ENCODE data around the gene METTL27. TPM values are rescaled to one million over a fixed set of nuclear protein-coding genes. Genes with fewer than 3 reads are reported as not detected.
A peak's percentile ranks its signal among the peaks of the same experiment; 100 is the strongest.

Gene METTL27
- total RNA-seq, 4 donors from 2014 or later, result 1.5 to 9.3 (median 2.8) TPM; not detected in 1

GRCh38 chr7:73872056-73872908 lies 30.0 kb upstream of the METTL27 start:
- intact Hi-C loops (cut with DNase I; ENCODE audit: low total_unique reads), result no loop called here
- H3K27me3 ChIP-seq, result no peaks in the 10 kb centered on the region
- no peak for TF ChIP-seq POLR2A (IDR thresholded peaks at IDR 0.05)
- TF ChIP-seq CTCF (IDR thresholded peaks at IDR 0.05), result no peak
- no peaks in the 10 kb centered on the region for H3K36me3 ChIP-seq
- H3K4me3 ChIP-seq, result no peak overlapping the region
- H3K4me1 ChIP-seq, result no peaks in the 10 kb centered on the region
- H3K9me3 ChIP-seq, result no peaks in the 10 kb centered on the region
- no peak for DNase-seq
- no peak overlapping the region for H3K27ac ChIP-seq

- H3K9me3 ChIP-seq, result no peaks in the 10 kb centered on the region
- no peak overlapping the region for H3K4me3 ChIP-seq
- TF ChIP-seq CTCF (IDR thresholded peaks at IDR 0.05) (no peak), POLR2A (IDR thresholded peaks at IDR 0.05) (no peak)
- no peaks in the 10 kb centered on the region for H3K27me3 ChIP-seq
- peak in 1 of 2 donors; percentile 58 for DNase-seq
- no peaks in the 10 kb centered on the region for H3K36me3 ChIP-seq
- no peak overlapping the region for H3K27ac ChIP-seq
- H3K4me1 ChIP-seq, result no peaks in the 10 kb centered on the region
- intact Hi-C loops (cut with DNase I; ENCODE audit: low total_unique reads), result no loop called here
These were observed 29.1 kb upstream of the METTL27 start for GRCh38 chr7:73871163-73872011.

GRCh38 chr7:73870041-73870492 lies 27.8 kb upstream of the METTL27 start:
- TF ChIP-seq CTCF (IDR thresholded peaks at IDR 0.05) (no peak), POLR2A (IDR thresholded peaks at IDR 0.05) (no peak)
- H3K4me1 ChIP-seq, result no peaks in the 10 kb centered on the region
- no peaks in the 10 kb centered on the region for H3K27me3 ChIP-seq
- intact Hi-C loops (cut with DNase I; ENCODE audit: low total_unique reads), result no loop called here
- no peak for DNase-seq
- H3K27ac ChIP-seq, result no peak overlapping the region
- no peaks in the 10 kb centered on the region for H3K9me3 ChIP-seq
- no peaks in the 10 kb centered on the region for H3K36me3 ChIP-seq
- H3K4me3 ChIP-seq, result no peak overlapping the region

- no peak for TF ChIP-seq CTCF (IDR thresholded peaks at IDR 0.05)
- TF ChIP-seq POLR2A (IDR thresholded peaks at IDR 0.05), result no peak
- H3K4me1 ChIP-seq, result no peaks in the 10 kb centered on the region
- intact Hi-C loops (cut with DNase I; ENCODE audit: low total_unique reads), result loop anchor here (5.0 kb wide), 1 partner anchor 153 kb away; no protein-coding TSS in a partner anchor
- no peaks in the 10 kb centered on the region for H3K36me3 ChIP-seq
- no peak for DNase-seq
- no peaks in the 10 kb centered on the region for H3K27me3 ChIP-seq
- no peak overlapping the region for H3K4me3 ChIP-seq
- H3K9me3 ChIP-seq, result no peaks in the 10 kb centered on the region
- H3K27ac ChIP-seq, result no peak overlapping the region
These were observed 26.9 kb upstream of the METTL27 start for GRCh38 chr7:73869011-73869798.

All from uterus (tissue), 4 donors.